Activated T-helper 1 cell treated with anti-CD3 and anti-CD28 coated beads, Interleukin-2, amount 50 U/mL, for 16 hours (primary cell): Measurements from ENCODE around the gene EGR2.

ENCODE experiments used
- DNase-seq, 2 donors: peaks; one replicate each; pipeline ENCODE4 v3.0.0-alpha.2; 2020; ENCODE audit warnings: low read depth in 1 of 2, low spot score in 1 of 2

EGR2 gene

DNA sequence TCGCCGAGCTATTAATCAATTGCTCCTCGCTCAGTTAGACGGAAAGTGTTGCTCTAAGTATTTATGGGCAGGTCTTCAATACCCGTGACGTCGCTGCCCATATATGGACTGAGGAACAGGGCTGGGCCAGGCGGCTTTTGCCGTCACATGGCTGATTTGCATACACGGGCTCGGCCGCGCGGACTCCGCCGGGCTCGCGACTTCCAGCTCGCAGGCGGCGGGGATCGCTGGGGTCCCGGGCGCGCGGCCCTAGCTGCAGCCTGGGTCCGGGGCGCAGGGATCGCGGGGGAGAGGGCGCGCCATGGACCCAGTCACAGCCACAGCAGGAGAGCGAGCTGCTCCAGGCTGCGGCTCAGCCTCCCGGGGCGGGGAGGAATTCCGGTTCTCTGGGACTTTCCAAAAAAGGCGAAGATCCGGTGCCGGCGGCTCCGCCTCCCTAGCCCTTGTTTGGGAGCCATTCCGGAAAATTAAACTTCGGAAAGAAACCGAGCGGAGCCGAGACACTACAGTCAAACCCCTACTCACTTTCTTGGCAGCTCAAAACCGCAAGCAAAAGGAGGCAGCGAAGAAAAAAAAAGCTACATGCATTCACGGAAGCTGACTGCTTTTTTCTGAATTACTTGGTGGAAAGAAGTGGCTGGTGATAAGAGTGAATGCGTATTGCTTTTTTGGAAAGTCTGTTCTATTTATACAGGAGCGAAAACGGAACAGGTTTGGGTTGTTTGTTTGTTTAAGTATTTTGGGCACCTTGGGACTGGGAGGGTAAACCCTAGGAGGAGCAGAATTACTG, at the start of gene EGR2:
EGR2 (minus strand) TSS at position 36 of the 790 bp plus-strand sequence. CDS start 337 bp downstream, outside the sequence.
- DNase-seq, result peak; percentile 90

DNA sequence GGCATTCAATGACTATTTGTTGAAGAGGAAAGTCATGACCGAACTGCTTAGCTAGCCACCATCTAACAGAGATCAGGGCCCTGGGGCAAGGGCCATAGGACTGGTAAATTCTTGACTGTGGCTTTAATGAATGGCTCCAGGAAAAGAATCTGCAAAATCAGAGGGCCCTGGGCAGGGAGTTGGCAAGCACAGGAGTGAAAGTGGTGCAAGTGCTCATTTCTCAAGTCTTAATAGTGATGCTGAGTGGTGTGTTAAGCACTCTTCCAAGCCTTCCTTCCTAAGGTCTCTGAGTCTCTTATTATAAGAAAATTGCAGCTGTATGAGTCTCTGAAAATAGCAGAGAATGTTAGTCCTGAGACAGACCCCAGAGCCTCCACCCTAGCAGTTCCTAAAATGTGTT, 46.3 kb upstream of the EGR2 start:
- no peak for DNase-seq

DNA sequence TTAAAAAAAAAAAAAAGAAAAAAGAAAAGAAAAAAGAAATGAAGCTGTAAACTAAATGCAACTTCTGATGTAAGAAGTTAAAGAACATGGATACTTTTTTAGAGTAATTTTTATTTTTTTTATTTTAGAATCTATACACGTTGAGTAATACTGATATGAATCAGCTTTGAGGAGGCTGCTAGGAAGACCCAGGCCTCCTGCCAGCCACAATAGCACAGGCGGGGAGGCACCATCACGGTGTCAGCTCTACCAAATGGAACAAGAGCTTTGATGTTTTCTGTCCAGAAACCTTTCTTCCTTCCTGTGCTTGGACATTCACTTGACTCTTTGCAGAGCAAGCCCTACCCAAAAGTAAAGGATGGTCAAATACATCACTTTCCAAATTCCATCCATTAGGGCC, 45.3 kb upstream of the EGR2 start:
- no peak for DNase-seq

DNA sequence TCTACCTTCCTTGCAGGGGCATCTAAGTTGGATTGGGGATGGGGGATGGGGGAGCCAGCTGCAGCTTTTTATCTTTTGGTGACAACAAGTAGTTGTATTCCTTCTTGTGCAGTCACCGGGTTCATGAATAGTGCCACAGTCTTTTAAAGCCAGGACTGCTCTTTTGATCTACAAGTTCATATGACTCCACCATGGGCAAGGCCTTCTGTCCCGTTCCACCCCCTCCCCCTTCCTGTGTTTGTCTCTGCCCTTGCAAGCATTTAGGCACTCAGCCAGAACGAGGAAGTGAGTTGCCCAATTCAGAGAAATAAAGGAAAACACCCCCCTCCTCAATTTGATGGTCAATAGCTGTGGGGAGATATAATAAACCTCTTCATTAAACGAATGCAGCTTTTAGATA, 44.8 kb upstream of the EGR2 start:
- DNase-seq, result no peak

DNA sequence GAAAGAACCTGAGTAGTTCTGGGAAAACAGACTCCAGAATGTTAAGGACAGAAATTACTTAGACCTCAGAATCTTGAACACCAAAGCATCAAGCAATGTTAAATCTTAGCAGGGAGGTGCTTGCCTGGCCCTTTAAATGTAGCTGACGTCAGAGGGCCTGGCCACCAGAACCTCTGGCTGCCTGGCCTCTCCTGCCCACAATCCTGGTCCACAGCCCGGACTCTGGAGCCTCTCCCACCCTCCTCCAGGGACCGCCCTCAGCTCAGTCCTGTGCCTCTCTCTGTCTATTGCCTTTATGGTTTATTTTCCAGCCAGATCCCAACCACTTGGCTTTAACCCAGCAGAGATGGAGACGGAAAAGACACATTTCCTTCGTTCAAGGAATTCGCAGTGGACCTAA, 42.2 kb upstream of the EGR2 start:
- DNase-seq, result no peak

DNA sequence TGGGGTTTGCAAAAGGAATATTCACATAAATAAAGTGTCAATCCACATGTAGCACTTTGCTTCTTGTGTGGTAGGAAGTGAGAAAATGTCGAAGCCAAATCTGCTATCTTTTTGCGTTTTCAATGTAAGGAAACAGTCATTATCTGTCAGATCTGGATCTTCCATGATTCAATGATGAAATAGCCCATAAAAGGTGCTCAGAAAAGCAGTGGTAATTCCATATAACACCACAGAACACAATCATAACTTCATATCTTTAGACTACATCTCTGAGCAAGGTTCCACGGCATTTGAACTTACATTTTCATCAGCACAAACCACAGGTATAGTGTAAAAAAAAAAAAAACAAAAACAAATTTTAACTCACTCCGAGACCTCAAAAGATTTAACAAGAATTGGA, 39.9 kb upstream of the EGR2 start:
- no peak for DNase-seq

DNA sequence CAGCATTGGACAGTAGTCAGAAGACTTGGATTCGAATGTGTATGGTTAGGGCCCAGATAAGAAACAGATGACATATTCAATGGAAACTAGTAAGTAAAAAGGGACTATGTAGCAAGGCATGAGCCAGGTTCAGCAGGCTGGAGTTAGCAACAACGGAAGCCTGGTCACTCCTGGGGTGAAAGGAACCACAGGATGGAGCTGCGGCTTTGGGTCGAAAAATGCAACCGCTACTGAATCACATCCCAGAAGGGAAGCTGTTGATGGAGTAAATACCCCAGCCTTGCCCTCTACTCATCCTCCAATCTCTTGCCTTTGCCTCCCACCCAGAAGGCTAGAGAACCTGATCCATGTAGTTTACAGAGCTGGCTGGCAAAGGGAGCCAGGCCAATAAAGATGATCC, 37.5 kb upstream of the EGR2 start:
- no peak for DNase-seq

DNA sequence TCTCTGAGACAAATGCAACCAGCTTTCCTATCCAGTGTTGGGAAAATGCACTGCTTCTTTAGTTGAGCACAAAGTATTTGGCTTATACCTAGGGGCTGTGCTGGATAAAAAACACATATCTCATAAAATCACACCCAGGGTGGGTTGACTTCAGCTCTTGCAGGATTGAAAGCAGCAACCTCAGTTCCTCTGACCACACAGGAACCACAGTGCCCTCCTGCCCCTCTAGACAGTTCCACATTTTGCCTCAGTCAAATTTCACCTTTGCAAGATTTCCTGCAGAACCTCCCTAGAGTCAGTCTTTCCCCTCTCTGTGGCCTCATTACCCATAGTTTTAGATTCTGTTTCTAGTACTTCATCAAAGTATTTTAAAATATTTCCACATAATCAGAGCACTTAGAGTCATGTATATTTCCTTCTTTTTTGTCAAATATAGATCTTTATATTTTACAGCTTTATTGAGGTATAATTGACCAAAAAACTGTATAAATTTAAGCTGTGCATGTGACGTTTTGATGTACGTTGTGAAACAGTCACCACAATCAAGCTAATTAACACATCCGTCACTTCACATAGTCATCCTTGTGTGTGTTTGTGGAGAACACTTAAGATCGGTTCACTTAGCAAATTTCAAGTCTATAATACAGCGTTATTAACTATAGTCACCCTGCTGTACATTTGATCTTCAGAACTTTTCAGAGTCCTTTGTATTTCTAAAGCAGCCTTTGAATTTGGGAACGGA, 37.0 kb upstream of the EGR2 start:
- no peak for DNase-seq

DNA sequence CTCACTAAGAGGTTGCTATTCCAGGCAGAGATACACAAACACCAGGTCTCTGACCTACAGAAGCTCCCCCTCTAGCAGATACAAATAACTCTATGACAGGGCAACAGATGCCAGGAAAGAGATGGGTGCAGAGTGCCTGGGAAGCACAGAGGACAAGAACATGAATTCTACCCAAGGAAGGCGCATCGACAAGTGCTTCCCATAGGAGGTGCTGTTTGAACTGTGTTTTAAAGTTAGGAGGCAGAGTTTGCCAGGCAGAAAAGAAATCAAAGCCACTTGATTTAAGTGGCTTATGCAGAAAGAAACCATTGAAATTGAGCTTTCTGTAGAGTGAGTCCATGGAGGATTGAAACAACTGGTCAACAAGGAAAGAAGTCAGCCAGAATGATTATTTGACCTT, 35.3 kb upstream of the EGR2 start:
- no peak for DNase-seq

DNA sequence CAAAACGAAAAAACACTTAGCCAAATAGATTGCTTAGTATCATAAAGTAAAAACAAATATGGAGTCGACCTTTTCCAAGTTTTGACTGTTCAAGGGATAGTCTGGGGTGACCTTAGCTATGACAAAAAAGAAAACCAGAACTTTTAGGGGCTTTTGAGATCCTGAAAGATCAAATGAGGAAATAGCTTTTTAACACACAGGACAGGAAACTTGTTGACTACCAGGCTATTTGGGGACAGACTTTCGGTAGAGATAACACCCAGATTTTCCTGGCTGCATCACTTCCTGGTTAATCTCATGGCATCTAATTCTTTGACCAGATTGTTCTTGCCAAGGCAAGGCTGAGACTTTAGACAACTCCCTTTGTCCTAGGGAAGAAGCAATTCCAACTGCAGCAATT, 34.5 kb upstream of the EGR2 start:
- DNase-seq, result no peak

DNA sequence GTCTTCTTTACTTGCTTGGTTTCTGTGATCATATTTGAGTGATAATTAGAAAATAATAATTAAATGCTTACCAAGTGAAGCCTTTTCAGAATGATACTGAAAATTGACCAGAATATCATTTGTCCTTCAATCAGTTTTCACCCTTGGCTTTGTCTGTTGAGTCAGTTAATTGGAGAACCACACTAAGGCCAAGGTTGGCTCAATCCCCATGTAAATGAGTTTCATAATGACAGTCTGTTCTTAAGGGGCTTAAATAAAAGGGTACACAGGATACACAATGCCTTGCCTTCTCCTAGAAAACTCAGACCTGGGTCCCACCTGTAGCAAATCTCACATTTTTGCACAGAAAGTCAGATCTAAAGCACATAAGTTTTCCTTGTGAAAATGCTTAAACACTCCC, 31.3 kb upstream of the EGR2 start:
- no peak for DNase-seq

DNA sequence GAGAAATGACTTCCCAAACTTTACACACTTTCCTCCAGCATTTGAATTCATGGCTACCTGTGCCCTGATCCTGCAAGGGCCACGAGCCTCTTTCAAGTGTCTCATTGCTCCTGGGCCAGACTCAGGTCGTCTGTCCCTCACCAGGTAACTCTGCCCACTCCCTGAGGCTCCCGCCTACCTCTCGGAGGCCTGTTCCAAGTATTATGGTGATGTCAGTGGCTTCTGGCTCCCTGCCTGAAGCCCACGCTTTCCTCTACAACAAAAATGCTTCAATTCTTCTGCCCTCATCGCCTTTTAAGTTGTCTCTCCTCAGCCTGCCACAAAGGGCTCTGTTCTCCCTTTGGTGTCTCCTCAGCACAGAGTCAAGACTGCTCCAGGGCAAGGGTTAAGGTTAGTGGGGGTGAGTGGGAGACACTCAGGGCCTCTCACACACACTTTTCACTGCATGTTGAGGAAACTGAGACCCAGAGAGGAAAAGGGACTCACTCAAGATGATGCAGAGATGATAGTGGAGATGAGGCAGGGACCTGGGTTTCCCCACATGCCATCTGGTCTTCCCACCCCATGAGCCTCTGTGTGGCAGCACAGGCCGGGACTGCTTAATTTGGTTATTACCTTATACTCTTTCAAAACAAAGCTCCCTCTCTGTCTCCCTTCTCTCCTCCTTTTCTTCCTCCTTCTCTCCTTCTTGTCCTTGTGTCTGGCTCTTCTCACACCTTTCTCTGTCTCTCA, 28.3 kb upstream of the EGR2 start:
- no peak for DNase-seq

DNA sequence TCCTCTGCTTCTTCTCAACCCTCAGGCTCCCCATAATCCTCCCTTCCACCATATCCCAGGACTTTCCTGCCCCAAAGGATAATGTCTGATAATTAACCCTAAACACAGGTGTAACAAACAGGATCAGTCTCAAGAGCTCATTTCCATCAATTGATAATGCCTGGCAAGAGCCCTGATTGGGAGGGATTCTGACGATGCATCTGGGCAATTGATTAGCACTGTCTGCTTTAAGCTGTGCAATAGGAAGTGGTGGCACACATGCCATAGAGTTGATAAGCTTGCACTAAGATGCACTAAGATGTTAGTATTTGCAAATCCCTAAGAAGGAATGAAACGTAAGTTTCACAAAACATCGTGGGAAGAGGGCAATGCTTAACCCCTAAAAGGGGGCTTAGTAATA, 27.4 kb upstream of the EGR2 start:
- DNase-seq, result no peak

DNA sequence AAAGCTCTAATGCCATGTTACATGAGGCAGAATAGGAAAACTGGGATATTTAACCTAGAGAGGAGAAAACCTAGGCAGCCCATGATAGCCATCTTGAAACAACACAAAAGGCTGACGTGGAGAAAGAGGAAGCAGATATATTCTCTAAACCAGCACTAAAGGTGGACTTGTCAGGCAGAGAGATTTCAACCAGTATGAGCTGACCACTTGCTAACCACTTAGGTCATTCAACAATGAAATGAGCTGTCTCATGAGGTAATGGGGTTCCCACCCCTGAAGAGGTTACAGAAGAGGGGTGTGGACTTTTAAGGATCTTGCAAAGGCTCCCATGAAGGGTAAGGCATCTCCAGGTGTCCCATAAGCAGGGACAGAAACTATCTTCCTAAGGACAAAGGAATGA, 26.8 kb upstream of the EGR2 start:
- DNase-seq, result no peak

DNA sequence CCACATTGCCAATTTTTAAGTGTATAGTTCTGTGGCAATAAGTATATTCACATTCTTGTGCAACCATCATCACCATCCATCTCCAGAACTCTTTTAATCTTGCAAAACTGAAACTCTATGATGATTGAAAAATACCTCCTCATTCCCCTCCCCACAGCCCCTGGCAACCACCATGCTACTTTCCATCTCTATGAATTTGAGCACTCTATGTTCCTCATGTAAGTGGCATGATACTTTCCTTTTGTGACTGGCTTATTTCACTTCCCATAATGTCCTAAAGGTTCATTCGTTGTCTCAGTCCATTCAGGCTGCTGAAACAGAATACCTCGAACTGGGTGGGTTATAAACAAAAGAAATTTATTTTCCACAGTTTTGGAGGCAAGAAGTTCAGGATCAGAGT, 23.4 kb upstream of the EGR2 start:
- DNase-seq, result no peak

DNA sequence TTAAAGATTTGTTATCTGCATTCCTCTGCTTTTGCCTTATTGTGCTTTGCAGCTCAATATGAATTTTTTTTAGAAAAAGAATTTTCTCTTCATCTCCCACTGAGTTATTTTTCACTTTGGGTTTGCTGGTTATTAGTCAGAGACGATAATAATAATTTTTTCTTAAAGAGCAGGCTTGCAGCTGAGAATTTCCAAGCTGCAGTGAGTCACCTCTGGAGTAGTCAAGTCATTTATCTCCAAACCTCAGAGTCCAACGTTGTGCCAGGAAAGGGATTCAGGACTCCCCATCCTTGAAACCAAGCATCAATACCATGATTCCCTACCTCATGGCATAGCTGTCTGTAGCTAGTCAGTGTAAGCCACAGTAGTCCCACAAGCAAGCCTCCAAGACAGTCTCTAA, 15.2 kb upstream of the EGR2 start:
- no peak for DNase-seq

DNA sequence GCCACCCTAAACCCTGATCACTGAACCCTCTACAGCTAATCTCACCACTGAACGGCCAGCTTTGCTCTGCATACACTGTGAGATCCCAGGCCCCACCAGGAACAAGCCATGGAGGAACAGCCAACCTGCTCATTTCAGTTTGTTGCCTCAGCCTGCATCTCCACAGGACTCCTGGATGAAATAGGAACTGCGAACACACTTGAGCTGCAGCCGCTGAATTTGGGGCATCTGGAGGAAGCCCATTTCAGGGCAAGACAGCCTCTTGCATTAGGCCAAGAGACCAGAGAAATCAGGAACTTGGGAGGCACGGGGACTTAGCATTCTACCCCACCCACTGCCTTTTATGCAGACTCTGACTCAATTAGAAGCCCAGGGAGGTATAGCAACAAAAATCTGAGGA, 14.5 kb upstream of the EGR2 start:
- no peak for DNase-seq

DNA sequence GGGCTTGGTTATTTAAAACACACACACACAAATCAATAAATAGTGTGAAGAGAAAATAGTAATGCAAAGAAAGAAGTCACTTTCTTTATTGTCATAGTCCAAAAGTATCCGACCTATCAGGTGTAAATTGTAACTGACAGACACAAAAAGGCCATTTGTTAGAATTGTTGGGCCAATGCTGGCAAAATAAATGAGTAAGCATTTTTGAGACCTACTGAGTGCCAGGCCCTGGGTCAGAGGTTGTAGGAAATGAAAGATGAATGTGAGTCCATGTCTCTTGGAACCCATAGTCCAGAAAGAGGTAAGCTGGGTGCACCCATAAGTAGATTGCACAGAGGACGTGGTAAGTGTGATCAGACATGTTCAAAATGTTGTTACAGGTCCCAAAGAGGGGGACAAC, 13.5 kb upstream of the EGR2 start:
- DNase-seq, result no peak

DNA sequence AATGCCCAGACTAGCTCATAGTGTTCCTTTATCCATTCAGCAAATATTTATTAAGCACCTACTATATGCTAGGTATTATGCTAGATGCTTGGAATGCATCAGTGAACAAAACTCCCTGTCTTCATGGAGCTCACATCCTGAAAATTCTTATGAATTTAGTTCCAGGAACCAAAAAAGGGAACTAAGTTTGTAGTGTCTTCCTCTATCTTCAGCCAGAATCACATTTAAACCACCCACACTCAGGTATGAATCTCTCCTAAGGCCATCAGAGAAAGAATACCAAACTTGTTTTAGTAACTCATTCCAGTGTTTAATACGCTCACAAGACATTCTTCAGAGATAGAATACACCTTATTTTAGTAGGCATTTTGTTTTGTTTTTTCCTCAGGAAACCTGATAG, 10.1 kb upstream of the EGR2 start:
- no peak for DNase-seq

DNA sequence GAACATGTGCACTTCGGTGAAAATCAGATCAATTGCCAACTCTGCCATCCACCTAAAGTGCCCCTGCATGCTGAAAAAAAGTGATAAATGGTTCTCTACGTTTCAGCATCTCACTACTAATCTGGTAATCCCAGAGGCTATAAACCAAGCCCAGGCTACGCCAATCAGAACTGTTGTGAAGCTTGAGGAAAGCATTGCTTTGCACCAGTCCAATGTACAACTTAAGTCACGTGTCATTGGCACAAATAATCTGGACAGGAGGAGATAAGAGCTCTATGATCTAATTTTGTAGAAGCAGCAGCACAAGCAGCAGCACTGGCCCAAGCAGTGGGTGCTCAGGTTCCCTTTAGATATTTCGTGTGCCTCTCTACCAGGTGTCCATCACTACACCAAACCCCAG, 4.4 kb upstream of the EGR2 start:
- no peak for DNase-seq

DNA sequence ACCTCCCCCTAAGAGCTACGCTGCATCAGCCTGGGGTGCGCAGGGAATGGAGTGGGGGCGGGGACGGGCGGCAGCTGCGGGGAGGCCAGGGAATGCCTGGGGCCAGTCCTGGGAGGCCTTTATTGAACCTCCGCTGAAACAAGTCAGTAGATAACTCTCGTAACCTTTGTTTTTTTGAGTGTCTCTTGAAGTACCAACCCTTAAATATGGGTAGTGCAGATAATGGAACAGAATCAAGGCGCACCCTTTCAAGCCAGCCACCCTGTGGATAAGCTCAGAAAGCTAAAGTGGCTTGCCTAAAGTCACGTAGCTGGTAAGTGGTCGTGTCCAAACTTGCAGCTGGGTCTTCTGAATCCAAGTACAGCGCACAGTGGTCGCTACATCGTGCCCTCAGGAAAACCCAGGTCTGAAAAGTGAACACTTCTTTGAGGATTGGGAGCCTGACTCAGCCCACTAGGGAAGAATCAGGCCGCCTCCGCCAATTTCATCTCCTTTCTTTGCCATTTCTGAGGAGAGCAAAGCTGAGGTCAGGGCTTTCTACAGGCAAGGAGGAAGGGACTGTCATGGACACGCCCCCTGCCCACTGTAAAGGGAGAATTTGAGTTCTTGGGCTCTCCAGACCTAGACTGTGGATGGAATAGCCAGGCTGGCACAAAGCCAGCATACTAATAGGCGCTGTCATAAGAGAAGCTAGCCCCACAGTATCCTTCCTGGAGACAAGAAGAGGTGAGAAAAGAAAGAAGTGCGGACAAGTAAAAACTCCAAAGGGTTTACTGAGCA, 3.2 kb upstream of the EGR2 start:
- no peak for DNase-seq
